ENCODE results near the gene NPW.

Gene NPW

DNA sequence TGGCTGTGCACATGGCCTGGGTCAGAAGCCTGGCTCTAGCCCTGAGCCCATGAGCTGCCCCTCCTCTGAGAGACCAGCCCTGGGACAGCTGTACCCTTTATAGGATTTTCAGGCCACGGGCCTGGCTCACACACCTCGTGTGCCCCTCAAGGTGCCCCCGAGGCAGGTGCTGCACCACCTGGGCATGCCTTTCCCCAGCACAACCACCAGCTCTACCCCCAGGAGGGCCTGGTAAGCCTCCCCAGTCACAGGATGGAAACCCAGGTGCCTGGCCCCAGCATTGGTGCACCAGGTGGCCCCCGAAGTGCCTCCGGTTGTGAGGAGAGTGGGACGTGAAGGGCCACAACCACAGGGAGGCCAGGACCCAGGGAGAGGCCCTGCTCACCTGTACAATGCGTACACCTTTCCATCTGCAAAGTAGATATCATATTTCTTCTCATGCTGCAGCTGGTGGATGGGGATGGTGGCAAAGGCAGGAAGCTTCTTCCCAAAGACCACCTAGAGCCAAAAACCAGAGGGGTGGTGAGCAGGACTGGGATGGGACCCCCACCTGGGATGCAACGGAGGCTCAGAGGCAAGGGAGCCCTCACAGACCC, 16.3 kb upstream of the NPW start:
- no peak for DNase-seq (ENCODE audit: low read depth)
- TF ChIP-seq, protein P1, sequence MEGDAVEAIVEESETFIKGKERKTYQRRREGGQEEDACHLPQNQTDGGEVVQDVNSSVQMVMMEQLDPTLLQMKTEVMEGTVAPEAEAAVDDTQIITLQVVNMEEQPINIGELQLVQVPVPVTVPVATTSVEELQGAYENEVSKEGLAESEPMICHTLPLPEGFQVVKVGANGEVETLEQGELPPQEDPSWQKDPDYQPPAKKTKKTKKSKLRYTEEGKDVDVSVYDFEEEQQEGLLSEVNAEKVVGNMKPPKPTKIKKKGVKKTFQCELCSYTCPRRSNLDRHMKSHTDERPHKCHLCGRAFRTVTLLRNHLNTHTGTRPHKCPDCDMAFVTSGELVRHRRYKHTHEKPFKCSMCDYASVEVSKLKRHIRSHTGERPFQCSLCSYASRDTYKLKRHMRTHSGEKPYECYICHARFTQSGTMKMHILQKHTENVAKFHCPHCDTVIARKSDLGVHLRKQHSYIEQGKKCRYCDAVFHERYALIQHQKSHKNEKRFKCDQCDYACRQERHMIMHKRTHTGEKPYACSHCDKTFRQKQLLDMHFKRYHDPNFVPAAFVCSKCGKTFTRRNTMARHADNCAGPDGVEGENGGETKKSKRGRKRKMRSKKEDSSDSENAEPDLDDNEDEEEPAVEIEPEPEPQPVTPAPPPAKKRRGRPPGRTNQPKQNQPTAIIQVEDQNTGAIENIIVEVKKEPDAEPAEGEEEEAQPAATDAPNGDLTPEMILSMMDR (conservative IDR thresholded peaks at IDR 0.05; ENCODE audit: control insufficient read depth, insufficient read depth, low read depth, low read length) = no peak
- no peak overlapping the region for H3K4me3 ChIP-seq (ENCODE audit: control insufficient read depth, low read depth, low read length)

DNA sequence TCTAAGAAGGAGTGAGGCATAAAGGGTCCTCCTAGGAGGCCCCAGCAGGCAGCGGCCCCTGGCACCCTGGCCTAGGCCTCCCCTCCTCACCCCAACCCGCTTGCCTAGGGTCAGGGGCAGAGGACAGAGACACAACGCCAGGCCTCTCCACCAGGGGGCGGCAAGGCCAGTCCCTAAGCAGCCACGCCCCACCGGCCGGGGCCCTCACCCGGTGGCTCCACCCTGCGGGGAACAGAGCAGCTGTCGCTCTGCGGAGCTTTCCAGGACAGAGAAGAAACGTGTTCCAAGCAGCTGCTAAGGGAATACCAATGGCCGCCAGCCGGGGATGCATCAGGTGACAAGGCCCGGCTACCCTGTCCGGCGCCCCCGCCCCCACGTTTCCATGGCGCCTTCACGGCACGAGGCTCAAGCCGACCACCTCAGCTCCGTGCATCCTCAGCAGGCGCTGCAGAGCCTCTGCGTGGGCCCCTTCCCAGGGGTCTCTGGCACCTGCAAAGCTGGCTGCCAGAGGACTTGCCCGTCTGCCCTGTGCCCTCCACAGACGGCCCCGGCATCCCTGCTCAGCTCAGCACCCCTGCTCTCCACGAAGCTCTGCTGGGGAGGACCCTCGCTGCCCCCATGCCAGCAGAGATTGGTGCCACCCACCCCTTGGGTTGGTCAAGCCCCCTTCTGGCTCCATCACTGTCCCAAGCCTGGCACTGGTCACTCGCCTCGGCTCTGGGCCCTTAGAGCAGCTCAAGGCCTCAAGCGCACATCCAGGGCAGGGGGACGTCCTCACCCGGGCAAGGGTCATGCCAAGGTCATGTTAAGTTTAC, 15.6 kb upstream of the NPW start:
- TF ChIP-seq, protein P1 (conservative IDR thresholded peaks at IDR 0.05; ENCODE audit: control insufficient read depth, insufficient read depth, low read depth, low read length) = peak; percentile 87
- peak; percentile 86 for DNase-seq (ENCODE audit: low read depth)
- H3K4me3 ChIP-seq (ENCODE audit: control insufficient read depth, low read depth, low read length) = no peak overlapping the region

DNA sequence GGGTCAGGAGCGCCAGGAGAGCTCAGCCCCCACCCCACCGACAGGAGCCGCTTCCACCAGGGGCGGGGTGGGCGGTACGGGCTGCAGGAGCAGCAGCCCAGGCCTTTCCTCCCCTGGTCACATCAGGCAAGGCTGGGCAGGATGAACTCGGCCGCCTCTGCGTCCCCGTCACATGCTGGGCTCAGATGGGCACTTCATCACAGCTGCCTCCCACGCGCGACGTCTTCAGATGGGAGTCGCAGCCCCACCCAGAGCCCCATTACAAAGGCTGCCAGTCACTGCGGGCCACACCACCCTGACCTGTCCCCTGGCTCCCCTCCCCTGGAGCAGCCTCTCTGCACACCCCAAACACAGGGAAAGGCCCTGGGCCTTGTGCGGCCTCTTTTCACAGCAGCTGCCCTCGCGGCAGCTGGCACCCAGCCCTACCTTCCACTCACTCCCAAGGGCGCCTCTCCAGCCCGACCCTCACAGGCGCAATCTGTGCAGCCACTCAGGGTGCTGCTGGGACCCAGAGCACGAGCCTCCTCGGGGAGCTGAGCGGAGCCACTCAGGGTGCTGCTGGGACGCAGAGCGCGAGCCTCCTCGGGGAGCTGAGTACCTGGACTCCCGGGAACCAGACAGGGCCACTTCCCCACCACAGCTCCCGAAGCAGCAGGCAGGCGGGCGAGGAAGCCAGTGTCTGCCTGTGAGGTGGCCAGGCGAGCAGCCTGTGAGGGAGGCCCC, 14.6 kb upstream of the NPW start:
- peak; percentile 36 for DNase-seq (ENCODE audit: low read depth)
- H3K4me3 ChIP-seq (ENCODE audit: control insufficient read depth, low read depth, low read length) = no peak overlapping the region
- TF ChIP-seq, protein P1 (conservative IDR thresholded peaks at IDR 0.05; ENCODE audit: control insufficient read depth, insufficient read depth, low read depth, low read length) = no peak

DNA sequence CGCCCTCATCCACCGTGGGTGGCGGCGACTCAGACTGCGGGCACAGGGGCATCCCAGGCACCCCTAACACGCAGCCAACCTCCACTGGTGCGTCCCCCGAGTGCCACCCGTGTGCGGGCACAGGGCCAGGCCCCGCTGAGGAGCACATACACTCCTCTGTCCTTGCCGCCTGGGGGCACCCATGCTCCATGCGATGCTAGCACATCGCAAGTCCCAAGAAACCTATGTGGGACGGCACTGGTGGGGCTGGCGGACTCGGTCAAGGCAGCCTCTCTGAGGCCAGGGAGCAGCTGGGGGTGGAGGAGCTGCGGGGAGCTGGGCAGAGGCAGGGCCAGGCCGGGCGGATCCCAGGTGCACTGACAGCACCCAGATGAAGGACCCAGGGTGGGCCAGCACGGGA, 13.9 kb upstream of the NPW start:
- H3K4me3 ChIP-seq (ENCODE audit: control insufficient read depth, low read depth, low read length) = no peak overlapping the region
- TF ChIP-seq, protein P1 (conservative IDR thresholded peaks at IDR 0.05; ENCODE audit: control insufficient read depth, insufficient read depth, low read depth, low read length) = no peak
- no peak for DNase-seq (ENCODE audit: low read depth)

DNA sequence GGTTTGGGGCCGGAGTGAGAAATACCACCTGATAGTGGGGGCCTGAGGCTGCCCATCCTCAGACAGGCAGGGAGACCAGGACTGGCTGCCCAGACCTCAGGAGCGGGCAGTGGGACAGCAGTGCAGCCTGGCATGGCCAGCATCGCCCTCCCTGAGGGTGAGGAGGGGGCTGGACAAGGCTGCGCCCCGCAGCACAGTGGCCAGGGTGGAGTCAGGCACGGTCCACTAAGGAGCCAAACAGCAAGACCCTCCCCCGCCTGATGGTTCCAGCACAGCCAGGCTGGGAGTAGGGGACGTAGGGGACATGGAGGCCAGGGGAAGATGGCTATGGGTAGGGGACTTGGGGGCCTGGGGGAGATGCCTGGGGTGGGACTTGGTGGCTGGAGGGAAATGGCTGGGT, 13.3 kb upstream of the NPW start:
- TF ChIP-seq, protein P1 (conservative IDR thresholded peaks at IDR 0.05; ENCODE audit: control insufficient read depth, insufficient read depth, low read depth, low read length) = no peak
- DNase-seq (ENCODE audit: low read depth) = no peak
- H3K4me3 ChIP-seq (ENCODE audit: control insufficient read depth, low read depth, low read length) = no peak overlapping the region

DNA sequence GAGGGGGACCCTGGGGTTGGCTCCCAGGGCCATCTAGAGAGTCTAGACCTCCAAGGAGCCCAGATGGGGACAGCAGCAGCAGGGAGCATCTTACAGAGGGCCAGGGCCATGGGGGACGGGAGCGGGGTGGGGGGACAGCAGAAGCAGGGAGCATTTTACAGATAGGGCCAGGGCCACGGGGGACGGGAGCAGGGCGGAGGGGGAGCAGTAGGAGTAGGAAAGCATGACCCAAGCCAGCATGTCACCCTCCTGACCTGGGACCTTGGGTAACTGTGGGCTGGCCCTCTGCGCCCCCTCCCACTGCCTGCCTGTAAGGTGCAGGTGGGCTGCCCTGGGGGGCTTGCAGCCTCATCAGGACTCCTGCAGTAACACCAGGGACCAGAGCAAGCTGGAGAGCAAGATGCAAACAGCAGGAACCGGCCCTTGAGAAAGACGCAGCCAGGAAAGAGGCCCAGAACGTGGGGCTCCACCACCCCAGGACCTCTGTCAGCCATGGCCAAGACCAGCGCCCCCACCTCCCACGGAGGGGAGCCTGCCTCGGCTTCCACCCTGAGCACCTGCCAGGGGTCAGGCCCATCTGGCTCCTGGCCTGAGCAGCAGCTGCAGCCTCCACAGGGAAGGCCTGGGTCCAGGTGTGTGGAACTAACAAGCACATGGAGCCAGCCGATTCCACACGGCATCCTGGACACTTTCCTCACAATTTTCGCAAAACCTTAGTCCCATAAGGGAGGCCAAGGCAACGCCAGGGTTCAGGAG, 12.3 kb upstream of the NPW start:
- peak overlapping the region; percentile 63 for H3K4me3 ChIP-seq (ENCODE audit: control insufficient read depth, low read depth, low read length)
- DNase-seq (ENCODE audit: low read depth) = no peak
- TF ChIP-seq, protein P1 (conservative IDR thresholded peaks at IDR 0.05; ENCODE audit: control insufficient read depth, insufficient read depth, low read depth, low read length) = no peak
